CD8-positive, alpha-beta memory T cell (primary cell): ENCODE measurements around the gene UNKL. TPM values are rescaled to one million over a fixed set of nuclear protein-coding genes. Genes with fewer than 3 reads are reported as not detected.

Experiments
- CTCF ChIA-PET: fragments of 350-600 bp; sonication (Branson Sonifier 250); formaldehyde crosslinking; loops from one replicate; lab custom pipeline; 2021; ENCODE audit warnings: antibody characterized with exemption; lab: Charles Lee
- POLR2A ChIA-PET: fragments of 350-600 bp; sonication (Branson Sonifier 250); formaldehyde crosslinking; loops from one replicate; lab custom pipeline; 2021; ENCODE audit warnings: antibody characterized with exemption; lab: Charles Lee
- DNase-seq, 5 donors: peaks; one replicate each; pipeline versions ENCODE4 v3.0.0 to v3.0.0-alpha.2; 2020 to 2022; ENCODE audit warnings: mixed read lengths in 1 of 5
- H3K27ac ChIP-seq: one replicate; pipeline ENCODE4 v1.7.0; 2013; ENCODE audit warnings: low read depth, mild to moderate bottlenecking, low read length, moderate library complexity
- H3K27me3 ChIP-seq: 2 replicates; pipeline ENCODE4 v1.7.0; 2013; ENCODE audit warnings: low read length, mild to moderate bottlenecking; ENCODE audit not compliant: insufficient read depth, poor library complexity, severe bottlenecking
- H3K36me3 ChIP-seq: 2 replicates; pipeline ENCODE4 v1.7.0; 2013; ENCODE audit warnings: mild to moderate bottlenecking, low read length, moderate library complexity; ENCODE audit not compliant: insufficient read depth
- H3K4me1 ChIP-seq: 2 replicates; pipeline ENCODE4 v1.7.0; 2013; ENCODE audit warnings: mild to moderate bottlenecking, low read length, moderate library complexity; ENCODE audit not compliant: insufficient read depth
- H3K4me3 ChIP-seq: 2 replicates; pipeline ENCODE4 v1.7.0; 2013; ENCODE audit warnings: mild to moderate bottlenecking, low read length
- H3K9me3 ChIP-seq: 2 replicates; pipeline ENCODE4 v1.7.0; 2013; ENCODE audit warnings: mild to moderate bottlenecking, low read length
- H3K27ac Mint-ChIP-seq, 8 donors: one replicate each; pipeline ENCODE4 v1.8.0; 2020 to 2021; ENCODE audit warnings: mixed read lengths in 8 of 8, mild to moderate bottlenecking in 6 of 8, inconsistent platforms in 3 of 8, moderate library complexity in 3 of 8
- H3K27me3 Mint-ChIP-seq, 2 donors: one replicate each; pipeline ENCODE4 v1.8.0; 2020 to 2021; ENCODE audit warnings: mixed read lengths in 2 of 2, mild to moderate bottlenecking in 1 of 2, moderate library complexity in 1 of 2
- H3K36me3 Mint-ChIP-seq, 3 donors: one replicate each; pipeline ENCODE4 v1.8.0; 2020 to 2021; ENCODE audit warnings: mixed read lengths in 3 of 3, inconsistent platforms in 1 of 3, mild to moderate bottlenecking in 1 of 3
- H3K4me1 Mint-ChIP-seq, 3 donors: one replicate each; pipeline ENCODE4 v1.8.0; 2020 to 2021; ENCODE audit warnings: mixed read lengths in 3 of 3, inconsistent platforms in 1 of 3, mild to moderate bottlenecking in 1 of 3
- H3K4me3 Mint-ChIP-seq, 7 donors: one replicate each; pipeline ENCODE4 v1.8.0; 2020 to 2021; ENCODE audit warnings: mixed read lengths in 7 of 7, mild to moderate bottlenecking in 6 of 7, moderate library complexity in 4 of 7, inconsistent platforms in 2 of 7
- H3K9me3 Mint-ChIP-seq, 5 donors: one replicate each; pipeline ENCODE4 v1.8.0; 2020 to 2022; ENCODE audit warnings: mixed read lengths in 5 of 5, mild to moderate bottlenecking in 3 of 5, moderate library complexity in 2 of 5, inconsistent platforms in 1 of 5
- polyA plus RNA-seq: library from polyadenylated mRNA; unstranded; fragments of 300-500 nt; fragmentation: Illumina TruSeq; gene quantifications from one replicate; pipeline ENCODE4 v1.2.3, GENCODE V29; 2021
- total RNA-seq, 2 experiments: library from RNA; stranded (reverse); gene quantifications; one replicate each; pipeline ENCODE4 v1.2.3, GENCODE V29; 2021

UNKL gene
- total and polyA plus RNA-seq, 3 experiments from 2014 or later, result 8.1 to 38.0 (median 32.9) TPM

DNA sequence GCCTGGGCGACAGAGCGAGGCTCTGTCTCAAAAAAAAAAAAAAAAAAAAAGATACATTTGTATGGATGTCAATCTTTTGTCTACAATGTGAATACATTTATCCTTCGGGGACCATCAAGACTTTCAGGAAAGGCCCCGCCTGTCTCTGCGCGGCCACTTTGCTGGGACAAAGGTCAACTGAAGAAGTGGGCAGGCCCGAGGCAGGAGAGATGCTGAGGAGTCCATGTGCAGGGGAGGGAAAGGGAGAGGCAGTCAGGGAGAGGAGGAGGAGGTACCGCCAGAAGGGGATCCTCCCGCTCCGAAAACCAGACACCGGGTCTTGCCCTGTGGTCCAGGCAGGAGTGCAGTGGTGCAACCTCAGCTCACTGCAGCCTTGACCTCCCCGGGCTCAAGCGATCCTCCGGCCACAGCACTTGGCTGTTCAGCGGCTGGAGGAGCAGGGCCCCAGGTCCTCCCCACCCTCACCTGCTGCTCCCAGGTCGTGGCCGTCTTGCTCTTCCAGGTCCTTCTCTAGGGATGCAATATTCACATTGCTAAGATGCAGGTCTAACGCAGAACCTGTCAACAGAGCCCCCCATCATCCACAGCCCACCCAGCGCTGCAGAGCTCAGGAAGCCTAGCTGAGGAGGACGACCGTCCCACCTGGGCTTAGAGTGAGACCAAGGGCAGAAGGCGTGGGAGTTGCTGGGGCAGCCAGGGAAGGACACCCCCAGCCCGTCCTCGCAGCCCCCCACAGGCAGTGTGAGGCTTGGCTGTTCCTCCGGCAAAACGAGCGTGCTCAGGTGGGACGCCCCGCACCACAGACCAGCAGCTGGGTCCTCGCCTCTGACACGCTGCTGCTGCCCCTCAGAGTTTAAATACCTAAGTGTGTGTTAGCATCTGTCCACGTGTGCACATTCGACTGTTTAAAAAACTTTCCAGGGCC is 43.2 kb downstream of the UNKL start:
- Mint-ChIP-seq H3K27me3 (no peaks in the 10 kb centered on the region), H3K4me3 (no peak overlapping the region), H3K4me1 (no peaks in the 10 kb centered on the region), H3K9me3 (no peaks in the 10 kb centered on the region), H3K27ac (peak overlapping the region in 1 of 8 donors; percentile 33), H3K36me3 (peaks cover 0 to 41% (median 0%) of the 10 kb centered on the region in 3 donors)
- Histone ChIP-seq H3K4me3 (no peak overlapping the region), H3K36me3 (no peaks in the 10 kb centered on the region), H3K27ac (no peak overlapping the region), H3K4me1 (no peaks in the 10 kb centered on the region), H3K9me3 (no peaks in the 10 kb centered on the region), H3K27me3 (no peaks in the 10 kb centered on the region)
- DNase-seq, result no peak
- POLR2A ChIA-PET, result no interaction called here
- CTCF ChIA-PET, result interaction anchor here (1.3 kb wide), 1 partner anchor 67 kb away, joined by 3 read pairs; no protein-coding TSS in a partner anchor

GRCh38 chr16:1367486-1368174 is 46.9 kb downstream of the UNKL start:
- Mint-ChIP-seq H3K27ac (peak overlapping the region in 1 of 8 donors; percentile 54), H3K9me3 (no peaks in the 10 kb centered on the region), H3K4me1 (peaks cover 0 to 8% (median 3%) of the 10 kb centered on the region in 3 donors), H3K4me3 (no peak overlapping the region), H3K36me3 (peaks cover 0 to 61% (median 0%) of the 10 kb centered on the region in 3 donors), H3K27me3 (no peaks in the 10 kb centered on the region)
- Histone ChIP-seq H3K27ac (no peak overlapping the region), H3K27me3 (no peaks in the 10 kb centered on the region), H3K4me3 (no peak overlapping the region), H3K4me1 (no peaks in the 10 kb centered on the region), H3K9me3 (no peaks in the 10 kb centered on the region), H3K36me3 (peaks cover 7% of the 10 kb centered on the region)
- POLR2A ChIA-PET, result no interaction called here
- CTCF ChIA-PET, result no interaction called here
- DNase-seq, result no peak

GRCh38 chr16:1366712-1367299 is 47.7 kb downstream of the UNKL start:
- Histone ChIP-seq H3K4me3 (no peak overlapping the region), H3K27me3 (no peaks in the 10 kb centered on the region), H3K27ac (no peak overlapping the region), H3K9me3 (no peaks in the 10 kb centered on the region), H3K4me1 (no peaks in the 10 kb centered on the region), H3K36me3 (peaks cover 9% of the 10 kb centered on the region)
- POLR2A ChIA-PET, result no interaction called here
- H3K4me3 Mint-ChIP-seq, result no peak overlapping the region
- peaks cover 0 to 8% (median 3%) of the 10 kb centered on the region in 3 donors for H3K4me1 Mint-ChIP-seq
- DNase-seq, result no peak
- no peak overlapping the region for H3K27ac Mint-ChIP-seq
- CTCF ChIA-PET, result no interaction called here
- H3K27me3 Mint-ChIP-seq, result no peaks in the 10 kb centered on the region
- no peaks in the 10 kb centered on the region for H3K9me3 Mint-ChIP-seq
- H3K36me3 Mint-ChIP-seq, result peaks cover 0 to 68% (median 0%) of the 10 kb centered on the region in 3 donors

DNA sequence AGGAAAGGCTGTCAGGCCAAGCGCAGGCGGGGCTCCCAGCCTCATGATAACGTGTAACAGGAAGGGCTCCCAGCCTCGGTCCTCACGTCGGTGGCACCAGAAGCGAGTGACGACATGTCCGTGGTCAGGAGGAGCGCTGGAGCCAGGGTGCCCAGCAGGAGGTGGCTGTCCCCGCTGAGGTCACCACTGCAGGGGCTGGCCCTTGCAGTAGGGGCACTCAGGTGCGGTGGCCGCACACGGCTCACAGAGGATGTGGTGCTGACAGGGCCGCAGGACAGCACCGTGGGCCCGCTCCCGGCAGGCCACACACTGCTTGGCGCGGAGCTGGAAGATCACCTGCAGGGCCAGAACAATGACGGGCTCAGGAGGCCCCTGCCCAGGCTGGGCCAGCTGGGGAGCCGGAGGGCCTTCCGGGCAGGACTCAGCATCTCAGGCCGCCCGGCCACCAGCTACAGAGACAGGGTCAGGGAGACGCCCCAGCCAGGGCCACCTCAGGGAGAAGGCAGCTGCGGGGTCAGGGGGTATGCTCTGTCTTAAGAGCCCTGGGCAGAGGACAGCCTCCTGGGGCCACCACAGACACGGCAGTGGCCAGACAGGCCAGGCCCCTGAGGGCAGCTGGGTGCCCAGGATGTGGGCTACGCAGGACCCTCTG is 48.3 kb downstream of the UNKL start:
- Mint-ChIP-seq H3K4me3 (no peak overlapping the region), H3K9me3 (no peaks in the 10 kb centered on the region), H3K27ac (no peak overlapping the region), H3K36me3 (peaks cover 0 to 66% (median 0%) of the 10 kb centered on the region in 3 donors), H3K27me3 (no peaks in the 10 kb centered on the region), H3K4me1 (peaks cover 0 to 8% (median 3%) of the 10 kb centered on the region in 3 donors)
- Histone ChIP-seq H3K4me3 (no peak overlapping the region), H3K27ac (no peak overlapping the region), H3K27me3 (no peaks in the 10 kb centered on the region), H3K36me3 (peaks cover 9% of the 10 kb centered on the region), H3K4me1 (no peaks in the 10 kb centered on the region), H3K9me3 (no peaks in the 10 kb centered on the region)
- CTCF ChIA-PET, result no interaction called here
- POLR2A ChIA-PET, result no interaction called here
- DNase-seq, result no peak

- Mint-ChIP-seq H3K4me1 (peaks cover 0 to 8% (median 3%) of the 10 kb centered on the region in 3 donors), H3K36me3 (peaks cover 0 to 68% (median 0%) of the 10 kb centered on the region in 3 donors), H3K27me3 (no peaks in the 10 kb centered on the region), H3K27ac (peak overlapping the region in 1 of 8 donors; percentile 48), H3K4me3 (no peak overlapping the region), H3K9me3 (no peaks in the 10 kb centered on the region)
- ChIA-PET POLR2A (no interaction called here), CTCF (interaction anchor here (1.0 to 3.2 kb wide), 8 partner anchors 10 to 181 kb away, joined by 3 to 18 read pairs (median 3); no protein-coding TSS in a partner anchor)
- no peak overlapping the region for H3K27ac ChIP-seq
- no peak for DNase-seq
- H3K4me3 ChIP-seq, result no peak overlapping the region
- H3K36me3 ChIP-seq, result peaks cover 9% of the 10 kb centered on the region
- no peaks in the 10 kb centered on the region for H3K9me3 ChIP-seq
- H3K4me1 ChIP-seq, result no peaks in the 10 kb centered on the region
- H3K27me3 ChIP-seq, result no peaks in the 10 kb centered on the region
These were observed 50.0 kb downstream of the UNKL start for GRCh38 chr16:1364510-1364909.

DNA sequence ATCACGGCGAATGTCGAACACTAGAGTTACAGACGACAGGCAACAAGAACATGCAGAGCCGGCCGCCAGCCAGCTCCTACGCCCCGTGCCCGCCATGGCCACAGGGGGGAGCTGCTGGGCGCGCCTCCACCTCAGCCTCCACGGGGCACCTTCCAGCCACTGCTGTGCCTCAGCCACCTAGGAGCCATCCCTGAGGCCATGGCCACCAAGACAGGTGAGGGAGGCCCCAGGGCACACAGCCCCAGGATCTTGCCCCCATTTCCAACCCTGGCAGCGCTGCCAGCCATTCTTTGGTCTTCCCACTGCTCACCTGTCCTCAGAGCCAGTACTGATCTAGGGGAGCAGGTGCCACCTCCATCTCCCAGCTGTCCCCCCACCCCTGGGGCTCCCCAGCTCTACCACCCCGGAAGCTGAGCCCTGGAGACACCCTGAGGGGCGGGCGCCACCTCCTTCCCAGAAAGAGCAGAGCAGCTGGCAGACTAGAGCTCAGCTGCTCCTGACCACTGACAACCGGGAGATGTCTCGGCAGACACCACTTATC is 50.9 kb downstream of the UNKL start:
- peak; percentile 52 to 77 (median 58) for DNase-seq
- ChIA-PET POLR2A (interaction anchor here (0.6 kb wide), 1 partner anchor 42 kb away, joined by 8 read pairs; no protein-coding TSS in a partner anchor), CTCF (interaction anchor here (1.0 to 3.2 kb wide), 11 partner anchors 10 to 343 kb away, joined by 3 to 18 read pairs (median 4); no protein-coding TSS in a partner anchor)
- Mint-ChIP-seq H3K4me1 (peaks cover 0 to 8% (median 3%) of the 10 kb centered on the region in 3 donors), H3K27me3 (no peaks in the 10 kb centered on the region), H3K9me3 (no peaks in the 10 kb centered on the region), H3K27ac (peak overlapping the region in 6 of 8 donors; percentile 33 to 83 (median 81)), H3K36me3 (peaks cover 0 to 73% (median 0%) of the 10 kb centered on the region in 3 donors), H3K4me3 (no peak overlapping the region)
- Histone ChIP-seq H3K4me3 (no peak overlapping the region), H3K27me3 (no peaks in the 10 kb centered on the region), H3K36me3 (peaks cover 9% of the 10 kb centered on the region), H3K9me3 (no peaks in the 10 kb centered on the region), H3K27ac (no peak overlapping the region), H3K4me1 (no peaks in the 10 kb centered on the region)

- CTCF ChIA-PET, result interaction anchor here (0.9 to 3.2 kb wide), 8 partner anchors 9 to 344 kb away, joined by 3 to 18 read pairs (median 5); no protein-coding TSS in a partner anchor
- DNase-seq, result no peak
- Histone ChIP-seq H3K4me1 (no peaks in the 10 kb centered on the region), H3K27me3 (no peaks in the 10 kb centered on the region), H3K4me3 (no peak overlapping the region), H3K36me3 (peaks cover 9% of the 10 kb centered on the region), H3K27ac (no peak overlapping the region), H3K9me3 (no peaks in the 10 kb centered on the region)
- peak overlapping the region in 1 of 8 donors; percentile 83 for H3K27ac Mint-ChIP-seq
- POLR2A ChIA-PET, result no interaction called here
- H3K9me3 Mint-ChIP-seq, result no peaks in the 10 kb centered on the region
- peaks cover 0 to 12% (median 5%) of the 10 kb centered on the region in 3 donors for H3K4me1 Mint-ChIP-seq
- no peak overlapping the region for H3K4me3 Mint-ChIP-seq
- no peaks in the 10 kb centered on the region for H3K27me3 Mint-ChIP-seq
- H3K36me3 Mint-ChIP-seq, result peaks cover 0 to 72% (median 0%) of the 10 kb centered on the region in 3 donors
These were observed 51.7 kb downstream of the UNKL start for GRCh38 chr16:1362807-1363206.
